A549 (cell line): Measurements from ENCODE around the gene CNKSR3. TPM values are rescaled to one million over a fixed set of nuclear protein-coding genes. Genes with fewer than 3 reads are reported as not detected.

Experiments used
- ATAC-seq, 2 experiments: fragments of 200-7000 bp in 1 of 2; fragments of >200 bp in 1 of 2; cut with Nextera tagmentation in 1 of 2; cut with Tn5 transposase in 1 of 2; 3 replicates each; pipeline versions ENCODE4 v1.8.0 to v1.9.1; 2018 to 2020; ENCODE audit warnings: mild to moderate bottlenecking in 1 of 2, moderate library complexity in 1 of 2
- CTCF ChIA-PET: fragments of 300-600 bp; sonication (Branson Sonifier 250); formaldehyde crosslinking; extraction: SDS; loops from one replicate; lab custom pipeline; 2021; ENCODE audit warnings: antibody characterized with exemption, inconsistent platforms; lab: Yijun Ruan, JAX
- POLR2A ChIA-PET: fragments of 350-600 bp; formaldehyde crosslinking; extraction: SDS; loops from one replicate; lab custom pipeline; 2021; ENCODE audit warnings: antibody characterized with exemption, inconsistent platforms; lab: Yijun Ruan, JAX
- DNase-seq, 2 experiments: peaks; one replicate each; pipeline versions ENCODE4 v3.0.0 to v3.0.0-alpha.2; 2011 to 2016; ENCODE audit warnings: low read depth in 1 of 2, low spot score in 1 of 2
- FAIRE-seq: peaks from 2 replicates; lab custom pipeline; 2011; peaks lifted over from hg19 to GRCh38; lab: Jason Lieb, UNC
- H3K27ac ChIP-seq, 2 experiments: fragments of >200 bp; sonication (Bioruptor Twin); formaldehyde crosslinking; 3 replicates each; pipeline ENCODE4 v1.5.1; 2016 to 2017
- H3K4me1 ChIP-seq: fragments of >200 bp; sonication (Bioruptor Twin); formaldehyde crosslinking; 3 replicates; pipeline ENCODE4 v1.6.1; 2016
- H3K4me2 ChIP-seq: fragments of >200 bp; sonication (Bioruptor Twin); formaldehyde crosslinking; 3 replicates; pipeline ENCODE4 v1.6.1; 2016
- H3K4me3 ChIP-seq: fragments of >200 bp; sonication (Bioruptor Twin); formaldehyde crosslinking; 3 replicates; pipeline ENCODE4 v1.5.1; 2016
- H3K9me3 ChIP-seq: fragments of >200 bp; sonication (Bioruptor Twin); formaldehyde crosslinking; 3 replicates; pipeline ENCODE4 v1.6.1; 2016
- ATOH8 ChIP-seq: fragments of 250-450 bp; sonication (Bioruptor Pico); IDR thresholded peaks from 2 replicates; pipeline ENCODE4 v1.5.0; 2020; ENCODE audit warnings: low read depth, mild to moderate bottlenecking, moderate library complexity
- CEBPB ChIP-seq, 2 experiments: fragments of >200 bp in 1 of 2; sonication (Bioruptor Twin) in 1 of 2; formaldehyde crosslinking in 1 of 2; IDR thresholded peaks; 2 replicates each; pipeline ENCODE4 v1.6.1; 2012 to 2016
- E2F6 ChIP-seq: IDR thresholded peaks from 2 replicates; pipeline ENCODE4 v1.6.1; 2012; ENCODE audit warnings: low read depth, borderline replicate concordance
- EHF ChIP-seq: fragments of 250-450 bp; sonication (Bioruptor Pico); IDR thresholded peaks from 2 replicates; pipeline ENCODE4 v1.5.0; 2020; ENCODE audit warnings: mild to moderate bottlenecking
- EP300 ChIP-seq, 2 experiments: fragments of >200 bp; sonication (Bioruptor Twin); formaldehyde crosslinking; IDR thresholded peaks; 2 replicates in 1 of 2; 3 replicates in 1 of 2; pipeline ENCODE4 v1.6.1; 2016 to 2017
- FOSB ChIP-seq: fragments of 250-450 bp; sonication (Bioruptor Pico); IDR thresholded peaks from 2 replicates; pipeline ENCODE4 v1.5.0; 2020; ENCODE audit warnings: mild to moderate bottlenecking, moderate library complexity
- HEYL ChIP-seq: fragments of 250-450 bp; sonication (Bioruptor Pico); IDR thresholded peaks from 2 replicates; pipeline ENCODE4 v1.8.0; 2021; ENCODE audit warnings: mild to moderate bottlenecking, moderate library complexity
- HOXA7 ChIP-seq: fragments of 250-450 bp; sonication (Bioruptor Pico); IDR thresholded peaks from 2 replicates; pipeline ENCODE4 v1.5.0; 2020; ENCODE audit warnings: mild to moderate bottlenecking, moderate library complexity
- KDM1A ChIP-seq: fragments of 200-600 bp; sonication (generic); IDR thresholded peaks from 2 replicates; pipeline ENCODE4 v1.6.1; 2016; ENCODE audit warnings: low read depth, mild to moderate bottlenecking
- KDM5A ChIP-seq: fragments of 200-600 bp; sonication (generic); IDR thresholded peaks from 2 replicates; pipeline ENCODE4 v1.6.1; 2016; ENCODE audit warnings: antibody characterized with exemption, mild to moderate bottlenecking
- PHF8 ChIP-seq: fragments of 200-600 bp; sonication (generic); IDR thresholded peaks from 2 replicates; pipeline ENCODE4 v1.6.1; 2016; ENCODE audit warnings: low read depth, mild to moderate bottlenecking, antibody characterized with exemption, moderate library complexity, borderline replicate concordance
- POLR2A ChIP-seq: IDR thresholded peaks from 2 replicates; pipeline ENCODE4 v1.6.1; 2012; ENCODE audit warnings: mild to moderate bottlenecking, low read length
- REST ChIP-seq: fragments of 200-600 bp; sonication (generic); IDR thresholded peaks from 2 replicates; pipeline ENCODE4 v1.6.1; 2016; ENCODE audit warnings: antibody characterized with exemption, mild to moderate bottlenecking, moderate library complexity
- SMC3 ChIP-seq: fragments of >200 bp; sonication (Bioruptor Twin); formaldehyde crosslinking; IDR thresholded peaks from 3 replicates; pipeline ENCODE4 v1.6.1; 2018; ENCODE audit warnings: inconsistent platforms
- TFCP2L1 ChIP-seq: fragments of 250-450 bp; sonication (Bioruptor Pico); IDR thresholded peaks from 2 replicates; pipeline ENCODE4 v1.5.0; 2021; ENCODE audit warnings: mild to moderate bottlenecking
- USF2 ChIP-seq: fragments of 450-650 bp; IDR thresholded peaks from 2 replicates; pipeline ENCODE4 v1.6.1; 2014; ENCODE audit warnings: antibody characterized with exemption
- ZFP36 ChIP-seq: fragments of 450-650 bp; IDR thresholded peaks from 2 replicates; pipeline ENCODE4 v1.6.1; 2014; ENCODE audit warnings: borderline replicate concordance; ENCODE audit not compliant: partially characterized antibody
- WGBS: methylation state at CpG from one replicate; pipeline ENCODE4 v1.1.6; 2017; ENCODE audit errors: missing lambda C conversion rate; 5-methylcytosine and 5-hydroxymethylcytosine counted together
- polyA plus RNA-seq, 4 experiments: library from polyadenylated mRNA; depleted of rRNA in 3 of 4; stranded (reverse); fragments of >200 nt; fragmentation: RNase III in 1 of 4; extraction: RNeasy Plus Mini Kit Qiagen cat#74134 plus additional on column Dnase treatment in 1 of 4; gene quantifications; 2 replicates in 3 of 4; 3 replicates in 1 of 4; pipeline ENCODE4 v1.2.3, GENCODE V29; 2011 to 2017

The CNKSR3 gene
- polyA plus RNA-seq, 2 of the 4 experiments (the other 2 are of a cell fraction), result 2.9 to 3.5 TPM

- ATAC-seq (no peak), FAIRE-seq (no peak)
- POLR2A ChIA-PET, result no interaction called here
These were observed 6.8 kb downstream of the CNKSR3 start for GRCh38 chr6:154503658-154504057.

GRCh38 chr6:154502553-154502952, 7.9 kb downstream of the CNKSR3 start:
- WGBS, result 95% methylated on average over 7 of the region's 7 CpGs
- ATAC-seq, result no peak

More at GRCh38 chr6:154503658-154504057, 6.8 kb downstream of the CNKSR3 start:
- 82% methylated on average over 5 of the region's 5 CpGs for WGBS
- Histone ChIP-seq H3K9me3 (no peaks in the 10 kb centered on the region), H3K27ac (no peak overlapping the region), H3K4me1 (peaks cover 8% of the 10 kb centered on the region), H3K4me3 (no peak overlapping the region), H3K4me2 (no peak overlapping the region)
- no peak for TF ChIP-seq EP300 (IDR thresholded peaks at IDR 0.05)
- no peak for TF ChIP-seq EHF
- no peak for TF ChIP-seq PHF8
- TF ChIP-seq KDM5A, result no peak
- no peak for TF ChIP-seq POLR2A
- no peak for TF ChIP-seq SMC3
- TF ChIP-seq CEBPB (IDR thresholded peaks at IDR 0.05), result no peak
- no peak for TF ChIP-seq ZFP36
- no peak for TF ChIP-seq HOXA7 (CRISPR knock-in tag)
- no peak for TF ChIP-seq HEYL
- CTCF ChIA-PET, result no interaction called here
- no peak for DNase-seq

More at GRCh38 chr6:154502553-154502952, 7.9 kb downstream of the CNKSR3 start:
- Histone ChIP-seq H3K4me1 (no peaks in the 10 kb centered on the region), H3K9me3 (no peaks in the 10 kb centered on the region), H3K4me3 (no peak overlapping the region), H3K4me2 (no peak overlapping the region), H3K27ac (no peak overlapping the region)
- TF ChIP-seq PHF8, result no peak
- no peak for TF ChIP-seq ATOH8 (CRISPR knock-in tag)
- TF ChIP-seq E2F6, result no peak
- no peak for TF ChIP-seq TFCP2L1 (CRISPR knock-in tag)
- no peak for TF ChIP-seq REST
- no peak for TF ChIP-seq KDM1A
- TF ChIP-seq USF2, result no peak
- TF ChIP-seq FOSB (CRISPR knock-in tag), result no peak
- DNase-seq (no peak), FAIRE-seq (no peak)
- ChIA-PET POLR2A (no interaction called here), CTCF (no interaction called here)
